Smooth muscle cell (in vitro differentiated cells): ENCODE results near the gene CDC123. TPM values are rescaled to one million over a fixed set of nuclear protein-coding genes. Genes with fewer than 3 reads are reported as not detected.

Experiments
- DNase-seq: peaks from one replicate; lab custom pipeline; 2025; ENCODE audit not compliant: unreplicated experiment; lab: John Stamatoyannopoulos, UW
- H2AFZ ChIP-seq: fragments of 200-600 bp; sonication (generic); 2 replicates; pipeline ENCODE4 v1.6.0; 2016; ENCODE audit warnings: antibody characterized with exemption, low read depth, mild to moderate bottlenecking
- H3F3A ChIP-seq: fragments of 200-600 bp; sonication (generic); 2 replicates; pipeline ENCODE4 v1.6.0; 2017; ENCODE audit warnings: antibody characterized with exemption, low read depth
- H3K27ac ChIP-seq: fragments of 200-600 bp; sonication (generic); 2 replicates; pipeline ENCODE4 v1.5.1; 2016; ENCODE audit warnings: low read depth, mild to moderate bottlenecking
- H3K27me3 ChIP-seq: fragments of 200-600 bp; sonication (generic); 2 replicates; pipeline ENCODE4 v1.6.1; 2016; ENCODE audit warnings: low read depth, mild to moderate bottlenecking
- H3K36me3 ChIP-seq: fragments of 200-600 bp; sonication (generic); 2 replicates; pipeline ENCODE4 v1.5.1; 2016; ENCODE audit warnings: low read depth
- H3K4me1 ChIP-seq: fragments of 200-600 bp; sonication (generic); 2 replicates; pipeline ENCODE4 v1.5.1; 2016; ENCODE audit warnings: low read depth
- H3K4me2 ChIP-seq: fragments of 200-600 bp; sonication (generic); 2 replicates; pipeline ENCODE4 v1.6.0; 2016; ENCODE audit warnings: mild to moderate bottlenecking
- H3K4me3 ChIP-seq: fragments of 200-600 bp; sonication (generic); 2 replicates; pipeline ENCODE4 v1.5.1; 2016; ENCODE audit warnings: mild to moderate bottlenecking
- H3K79me2 ChIP-seq: fragments of 200-600 bp; sonication (generic); 2 replicates; pipeline ENCODE4 v1.6.0; 2016; ENCODE audit warnings: low read depth, mild to moderate bottlenecking
- H3K9ac ChIP-seq: fragments of 200-600 bp; sonication (generic); 2 replicates; pipeline ENCODE4 v1.6.0; 2016; ENCODE audit warnings: low read depth
- H3K9me3 ChIP-seq: fragments of 200-600 bp; sonication (generic); replicated peaks from 2 replicates; pipeline ENCODE4 v1.5.1; 2016; ENCODE audit warnings: low read depth
- H4K20me1 ChIP-seq: fragments of 200-600 bp; sonication (generic); 2 replicates; pipeline ENCODE4 v1.6.0; 2016; ENCODE audit warnings: low read depth
- WGBS: methylation state at CpG from one replicate; pipeline ENCODE4 v1.1.7; 2016; ENCODE audit warnings: low lambda C conversion rate; 5-methylcytosine and 5-hydroxymethylcytosine counted together
- polyA plus RNA-seq: library from polyadenylated mRNA; unstranded; fragments of >200 nt; fragmentation: Nextera tagmentation; extraction: Ambion mirVana; gene quantifications from 2 replicates; pipeline ENCODE4 v1.2.1, GENCODE V29; 2016
- total RNA-seq: library from RNA; depleted of rRNA; stranded (reverse); fragments of >200 nt; gene quantifications from 2 replicates; pipeline ENCODE4 v1.2.3, GENCODE V29; 2014
- TF ChIP-seq, protein P1 (sequence below): fragments of 200-600 bp; sonication (generic); IDR thresholded peaks from 2 replicates; pipeline ENCODE4 v1.5.1; 2017; ENCODE audit warnings: borderline replicate concordance, mild to moderate bottlenecking, antibody characterized with exemption; ENCODE audit not compliant: insufficient read depth, poor library complexity, severe bottlenecking

CDC123 gene
- total and polyA plus RNA-seq, 2 experiments from 2014 or later, result 78.2 to 97.2 TPM

DNA sequence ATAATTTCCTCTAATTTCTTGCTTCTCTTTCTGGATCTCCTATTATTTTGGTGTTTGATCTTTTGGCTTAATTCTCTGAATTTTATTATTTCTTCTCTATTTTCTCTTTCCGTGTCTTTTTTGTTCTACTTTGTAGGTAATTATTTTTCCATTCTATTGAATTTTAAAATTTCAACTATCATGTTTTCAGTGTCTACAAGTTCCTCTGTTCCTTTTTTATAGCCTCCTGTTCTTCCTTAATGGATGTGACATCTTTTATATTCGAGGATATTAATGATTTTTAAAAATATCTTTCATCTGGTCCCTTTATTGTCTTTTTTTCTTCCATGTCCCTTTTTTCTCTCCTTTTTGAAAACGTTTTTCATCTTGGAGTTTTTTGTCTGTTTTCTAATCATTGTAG lies 11.1 kb downstream of the CDC123 start:
- H3K27me3 ChIP-seq, result no peaks in the 10 kb centered on the region
- TF ChIP-seq, protein P1, sequence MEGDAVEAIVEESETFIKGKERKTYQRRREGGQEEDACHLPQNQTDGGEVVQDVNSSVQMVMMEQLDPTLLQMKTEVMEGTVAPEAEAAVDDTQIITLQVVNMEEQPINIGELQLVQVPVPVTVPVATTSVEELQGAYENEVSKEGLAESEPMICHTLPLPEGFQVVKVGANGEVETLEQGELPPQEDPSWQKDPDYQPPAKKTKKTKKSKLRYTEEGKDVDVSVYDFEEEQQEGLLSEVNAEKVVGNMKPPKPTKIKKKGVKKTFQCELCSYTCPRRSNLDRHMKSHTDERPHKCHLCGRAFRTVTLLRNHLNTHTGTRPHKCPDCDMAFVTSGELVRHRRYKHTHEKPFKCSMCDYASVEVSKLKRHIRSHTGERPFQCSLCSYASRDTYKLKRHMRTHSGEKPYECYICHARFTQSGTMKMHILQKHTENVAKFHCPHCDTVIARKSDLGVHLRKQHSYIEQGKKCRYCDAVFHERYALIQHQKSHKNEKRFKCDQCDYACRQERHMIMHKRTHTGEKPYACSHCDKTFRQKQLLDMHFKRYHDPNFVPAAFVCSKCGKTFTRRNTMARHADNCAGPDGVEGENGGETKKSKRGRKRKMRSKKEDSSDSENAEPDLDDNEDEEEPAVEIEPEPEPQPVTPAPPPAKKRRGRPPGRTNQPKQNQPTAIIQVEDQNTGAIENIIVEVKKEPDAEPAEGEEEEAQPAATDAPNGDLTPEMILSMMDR, result no peak
- H3F3A ChIP-seq, result peaks cover 3% of the 10 kb centered on the region
- peaks cover 18% of the 10 kb centered on the region for H4K20me1 ChIP-seq
- H2AFZ ChIP-seq, result no peak overlapping the region
- H3K36me3 ChIP-seq, result peaks cover 15% of the 10 kb centered on the region
- H3K9ac ChIP-seq, result no peak overlapping the region
- H3K4me3 ChIP-seq, result no peak overlapping the region
- H3K27ac ChIP-seq, result no peak overlapping the region
- peaks cover 36% of the 10 kb centered on the region for H3K79me2 ChIP-seq
- no peaks in the 10 kb centered on the region for H3K4me1 ChIP-seq
- 52% methylated on average over 3 of the region's 3 CpGs for WGBS
- DNase-seq, result no peak
- H3K9me3 ChIP-seq, result no peaks in the 10 kb centered on the region
- H3K4me2 ChIP-seq, result no peak overlapping the region

DNA sequence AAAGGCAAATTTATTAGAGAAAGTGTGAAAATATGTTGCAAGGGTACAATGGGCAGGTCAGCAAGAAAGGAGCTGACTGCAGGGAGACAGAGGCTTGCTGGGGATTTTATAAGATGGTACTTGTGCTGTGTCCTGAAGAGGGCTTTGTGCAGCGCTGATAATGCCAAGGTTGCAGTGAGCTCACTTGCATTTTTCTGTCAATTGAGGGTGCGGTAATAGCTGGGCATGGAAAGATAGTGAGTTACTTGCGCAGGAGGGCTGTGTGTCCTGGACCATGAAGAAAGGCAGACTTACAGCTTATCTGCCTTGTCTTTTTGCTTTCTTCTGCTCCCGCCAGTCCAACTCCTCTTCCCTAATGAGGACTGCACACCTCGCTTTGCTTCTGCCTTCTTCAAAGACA lies 12.5 kb downstream of the CDC123 start:
- DNase-seq, result no peak
- peaks cover 15% of the 10 kb centered on the region for H3K36me3 ChIP-seq
- H3F3A ChIP-seq, result peaks cover 3% of the 10 kb centered on the region
- no peak overlapping the region for H3K4me3 ChIP-seq
- no peaks in the 10 kb centered on the region for H3K27me3 ChIP-seq
- H3K79me2 ChIP-seq, result peaks cover 28% of the 10 kb centered on the region
- H3K9ac ChIP-seq, result no peak overlapping the region
- over 99% methylated on average over 5 of the region's 5 CpGs for WGBS
- H3K4me1 ChIP-seq, result no peaks in the 10 kb centered on the region
- H3K4me2 ChIP-seq, result no peak overlapping the region
- TF ChIP-seq, protein P1, result no peak
- H4K20me1 ChIP-seq, result peaks cover 10% of the 10 kb centered on the region
- H3K27ac ChIP-seq, result no peak overlapping the region
- no peak overlapping the region for H2AFZ ChIP-seq
- no peaks in the 10 kb centered on the region for H3K9me3 ChIP-seq

DNA sequence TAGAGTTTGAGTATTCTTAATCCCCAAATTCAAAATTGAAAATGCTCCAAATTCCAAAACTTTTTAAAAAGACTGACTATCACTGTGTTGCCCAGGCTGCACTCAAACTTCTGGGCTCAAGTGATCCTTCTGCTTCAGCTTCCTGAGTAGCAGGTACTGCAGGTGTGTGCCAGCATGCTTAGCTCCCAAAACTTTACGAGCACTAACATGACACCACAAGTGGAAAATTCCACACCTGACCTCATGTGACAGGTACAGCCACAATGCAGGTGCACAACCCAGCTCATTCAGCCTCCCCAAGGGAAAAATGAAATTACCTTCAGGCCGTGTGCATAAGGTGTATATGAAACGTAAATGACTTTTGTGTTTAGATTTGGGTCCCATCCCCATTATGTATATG lies 16.5 kb downstream of the CDC123 start:
- no peak for DNase-seq
- Histone ChIP-seq H3K4me1 (no peaks in the 10 kb centered on the region), H3K9me3 (no peaks in the 10 kb centered on the region), H3K79me2 (peaks cover 5% of the 10 kb centered on the region), H3K9ac (no peak overlapping the region), H3K27me3 (no peaks in the 10 kb centered on the region), H3K4me3 (no peak overlapping the region), H2AFZ (no peak overlapping the region), H3K4me2 (no peak overlapping the region), H4K20me1 (peaks cover 6% of the 10 kb centered on the region), H3K36me3 (peaks cover 20% of the 10 kb centered on the region), H3F3A (peaks cover 3% of the 10 kb centered on the region), H3K27ac (no peak overlapping the region)
- TF ChIP-seq, protein P1, result no peak
- WGBS, result 94% methylated on average over 3 of the region's 3 CpGs

DNA sequence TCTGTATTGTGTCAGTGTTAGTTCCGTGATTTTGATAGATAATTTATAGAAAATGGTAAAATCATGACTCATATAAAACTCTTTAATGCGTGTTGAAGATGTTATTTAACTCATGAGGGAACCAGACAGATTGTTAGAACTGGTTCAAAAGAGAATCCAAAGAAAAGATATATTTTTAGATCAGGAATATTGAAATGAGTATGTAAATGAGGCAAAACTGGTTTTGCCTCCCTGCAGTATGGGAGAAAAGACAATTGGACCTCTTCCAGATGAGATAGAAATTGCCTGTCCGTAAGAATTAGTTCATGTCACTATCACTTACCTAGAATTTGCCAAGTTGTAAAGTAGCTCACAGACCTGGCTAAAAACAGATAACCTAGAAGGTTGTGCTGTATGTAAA lies 17.6 kb downstream of the CDC123 start:
- H2AFZ ChIP-seq, result no peak overlapping the region
- no peak overlapping the region for H3K4me3 ChIP-seq
- H3K9ac ChIP-seq, result no peak overlapping the region
- H3K4me1 ChIP-seq, result no peaks in the 10 kb centered on the region
- 97% methylated on average over 3 of the region's 3 CpGs for WGBS
- DNase-seq, result no peak
- peaks cover 5% of the 10 kb centered on the region for H3K79me2 ChIP-seq
- H3K9me3 ChIP-seq, result no peaks in the 10 kb centered on the region
- H3K4me2 ChIP-seq, result no peak overlapping the region
- peaks cover 3% of the 10 kb centered on the region for H3F3A ChIP-seq
- peaks cover 6% of the 10 kb centered on the region for H4K20me1 ChIP-seq
- no peak overlapping the region for H3K27ac ChIP-seq
- TF ChIP-seq, protein P1, result no peak
- no peaks in the 10 kb centered on the region for H3K27me3 ChIP-seq
- peaks cover 19% of the 10 kb centered on the region for H3K36me3 ChIP-seq
